ENCODE results near the gene ZNF232. TPM values are rescaled to one million over a fixed set of nuclear protein-coding genes. Genes with fewer than 3 reads are reported as not detected.
"Not testable (repeated sequence)": the region's sequence is repeated elsewhere in the genome, so short reads cannot be mapped to it uniquely, and the experiment has no call there.

ZNF232 gene
- total and polyA plus RNA-seq, 9 donors: 7.8 to 15.3 (median 11.1) TPM

- H3K4me3 ChIP-seq: no peak overlapping the region
- no peaks in the 10 kb centered on the region for H3K27me3 ChIP-seq
- H3K27ac ChIP-seq: peak overlapping the region in 1 of 2 donors; percentile 65
- H3K36me3 ChIP-seq: no peaks in the 10 kb centered on the region
- peak in 2 of 5 donors; percentile 10 to 18 for DNase-seq
- intact Hi-C loops (cut with DNase I): no loop called here
- H3K4me1 ChIP-seq (ENCODE audit: insufficient read depth): no peaks in the 10 kb centered on the region
- no peak for TF ChIP-seq CTCF (IDR thresholded peaks at IDR 0.05)
- no peak for TF ChIP-seq EP300 (IDR thresholded peaks at IDR 0.05)
- no peak for TF ChIP-seq POLR2A (IDR thresholded peaks at IDR 0.05)
- WGBS, 3 donors: 47 to 77% (median 54%) methylated on average over 35 to 53 of the region's 53 CpGs
- peaks cover 0 to 2% of the 10 kb centered on the region in 2 donors for H3K9me3 ChIP-seq
These were observed 11.9 kb upstream of the ZNF232 start for GRCh38 chr17:5123343-5124124.

GRCh38 chr17:5122586-5123342 is 11.1 kb upstream of the ZNF232 start:
- no peak for TF ChIP-seq EP300 (IDR thresholded peaks at IDR 0.05)
- TF ChIP-seq CTCF (IDR thresholded peaks at IDR 0.05): no peak
- no peak for TF ChIP-seq POLR2A (IDR thresholded peaks at IDR 0.05)
- Histone ChIP-seq H3K9me3 (peaks cover 0 to 7% of the 10 kb centered on the region in 2 donors), H3K27ac (peak overlapping the region in 1 of 2 donors; percentile 65), H3K4me3 (peak overlapping the region; percentile 15), H3K36me3 (no peaks in the 10 kb centered on the region), H3K27me3 (no peaks in the 10 kb centered on the region), H3K4me1 (ENCODE audit: insufficient read depth) (no peaks in the 10 kb centered on the region)
- peak; percentile 19 to 57 (median 37) for DNase-seq
- intact Hi-C loops (cut with DNase I): no loop called here
- WGBS, 3 donors: 0 to 1% (median 1%) methylated on average over 36 to 75 of the region's 75 CpGs

GRCh38 chr17:5122056-5122455 is 10.4 kb upstream of the ZNF232 start:
- H3K36me3 ChIP-seq; intact Hi-C loops (cut with DNase I); H3K27me3 ChIP-seq; H3K4me1 ChIP-seq (ENCODE audit: insufficient read depth); H3K9me3 ChIP-seq; H3K4me3 ChIP-seq: not testable (repeated sequence)
- peak in 3 of 5 donors; percentile 2 to 11 (median 9) for DNase-seq
- WGBS, 3 donors: 65 to 72% (median 66%) methylated on average over 7 of the region's 7 CpGs
- peak overlapping the region in 1 of 2 donors; percentile 65 for H3K27ac ChIP-seq

- Histone ChIP-seq H3K27me3 (no peaks in the 10 kb centered on the region), H3K4me3 (no peak overlapping the region), H3K27ac (no peak overlapping the region), H3K4me1 (ENCODE audit: insufficient read depth) (peaks cover 1% of the 10 kb centered on the region), H3K36me3 (no peaks in the 10 kb centered on the region), H3K9me3 (peaks cover 0 to 7% of the 10 kb centered on the region in 2 donors)
- TF ChIP-seq POLR2A (IDR thresholded peaks at IDR 0.05): no peak
- WGBS, 3 donors: 89 to 95% (median 94%) methylated on average over 16 of the region's 16 CpGs
- intact Hi-C loops (cut with DNase I): no loop called here
- DNase-seq: peak in 4 of 5 donors; percentile 5 to 27 (median 13)
These were observed 9.6 kb upstream of the ZNF232 start for GRCh38 chr17:5121186-5121841.

GRCh38 chr17:5120436-5121185 is 8.9 kb upstream of the ZNF232 start:
- H3K9me3 ChIP-seq; H3K4me3 ChIP-seq; intact Hi-C loops (cut with DNase I); H3K27me3 ChIP-seq; H3K27ac ChIP-seq; H3K4me1 ChIP-seq (ENCODE audit: insufficient read depth); H3K36me3 ChIP-seq: not testable (repeated sequence)
- DNase-seq: peak in 2 of 5 donors; percentile 1 to 12
- 86 to 89% (median 88%) methylated on average over 6 of the region's 6 CpGs for WGBS, 3 donors

Data from ovary (tissue), 9 donors.